ENCODE measurements around the gene ZNF768. TPM values are rescaled to one million over a fixed set of nuclear protein-coding genes. Genes with fewer than 3 reads are reported as not detected.

ZNF768 gene
- total RNA-seq, 1 donor from 2014 or later: 31.4 TPM

GRCh38 chr16:30521873-30522641, 4.3 kb downstream of the ZNF768 start:
- no peak overlapping the region for H3K27ac Mint-ChIP-seq (ENCODE audit: unreplicated experiment)
- no peak for TF ChIP-seq CTCF (IDR thresholded peaks at IDR 0.05; ENCODE audit: unreplicated experiment)
- peaks cover 10% of the 10 kb centered on the region for H3K4me1 Mint-ChIP-seq (ENCODE audit: unreplicated experiment)
- peak overlapping the region; percentile 1 for H3K4me3 Mint-ChIP-seq (ENCODE audit: unreplicated experiment)
- H3K27me3 Mint-ChIP-seq (ENCODE audit: unreplicated experiment): peaks cover 5% of the 10 kb centered on the region
- DNase-seq (ENCODE audit: low spot score): no peak
- no peaks in the 10 kb centered on the region for H3K36me3 Mint-ChIP-seq (ENCODE audit: low read depth, unreplicated experiment)
- H3K9me3 Mint-ChIP-seq (ENCODE audit: unreplicated experiment): no peaks in the 10 kb centered on the region

GRCh38 chr16:30521476-30521872, 4.9 kb downstream of the ZNF768 start:
- Mint-ChIP-seq H3K4me1 (ENCODE audit: unreplicated experiment) (peaks cover 10% of the 10 kb centered on the region), H3K27me3 (ENCODE audit: unreplicated experiment) (peaks cover 7% of the 10 kb centered on the region), H3K4me3 (ENCODE audit: unreplicated experiment) (no peak overlapping the region), H3K9me3 (ENCODE audit: unreplicated experiment) (no peaks in the 10 kb centered on the region), H3K27ac (ENCODE audit: unreplicated experiment) (no peak overlapping the region), H3K36me3 (ENCODE audit: low read depth, unreplicated experiment) (no peaks in the 10 kb centered on the region)
- no peak for DNase-seq (ENCODE audit: low spot score)
- no peak for TF ChIP-seq CTCF (IDR thresholded peaks at IDR 0.05; ENCODE audit: unreplicated experiment)

DNA sequence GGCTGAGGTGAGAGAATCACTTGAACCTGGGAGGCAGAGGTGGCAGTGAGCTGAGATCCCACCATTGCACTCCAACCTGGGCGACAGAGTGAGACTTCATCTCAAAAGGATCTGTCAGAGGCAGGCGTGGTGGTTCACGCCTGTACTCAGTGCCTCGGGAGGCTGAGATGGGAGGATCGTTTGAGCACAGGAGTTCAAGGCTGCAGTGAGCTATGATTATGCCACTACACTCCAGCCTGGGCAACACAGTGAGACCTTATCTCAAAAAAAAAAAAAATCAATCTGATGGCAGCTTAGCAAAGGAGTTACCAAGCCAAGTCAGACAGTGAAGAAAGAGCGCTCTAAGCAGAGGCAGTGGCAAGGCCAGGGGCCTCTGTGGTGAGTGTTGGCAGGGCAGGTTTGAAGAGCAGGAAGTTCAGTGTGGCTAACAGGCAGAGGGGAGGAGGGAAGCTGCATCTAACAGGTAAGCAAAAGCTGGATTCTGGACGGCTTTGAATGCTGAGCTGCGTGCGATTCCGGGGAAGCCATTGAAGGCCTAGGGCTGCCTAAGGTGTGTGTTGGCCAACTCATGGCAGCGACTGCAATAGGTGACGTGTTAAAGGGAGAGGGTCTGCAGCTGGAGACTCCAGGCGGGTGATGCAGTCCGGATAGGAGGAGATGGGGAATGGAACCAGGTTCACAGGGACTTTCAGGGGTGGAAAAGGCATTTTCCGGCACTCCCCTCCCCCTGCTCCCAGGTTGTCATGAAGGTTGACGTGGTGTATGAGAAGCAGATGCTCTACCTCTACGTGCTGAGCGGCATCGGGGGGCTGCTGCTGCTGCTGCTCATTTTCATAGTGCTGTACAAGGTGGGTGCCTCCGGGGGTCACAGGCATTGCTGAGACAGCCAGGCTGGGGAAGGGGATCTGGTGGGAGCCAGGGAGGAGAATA, 7.0 kb downstream of the ZNF768 start:
- Mint-ChIP-seq H3K27me3 (ENCODE audit: unreplicated experiment) (peaks cover 3% of the 10 kb centered on the region), H3K36me3 (ENCODE audit: low read depth, unreplicated experiment) (no peaks in the 10 kb centered on the region), H3K27ac (ENCODE audit: unreplicated experiment) (no peak overlapping the region), H3K9me3 (ENCODE audit: unreplicated experiment) (no peaks in the 10 kb centered on the region), H3K4me3 (ENCODE audit: unreplicated experiment) (peak overlapping the region; percentile 73), H3K4me1 (ENCODE audit: unreplicated experiment) (peaks cover 8% of the 10 kb centered on the region)
- no peak for DNase-seq (ENCODE audit: low spot score)
- no peak for TF ChIP-seq CTCF (IDR thresholded peaks at IDR 0.05; ENCODE audit: unreplicated experiment)

GRCh38 chr16:30518552-30518951, 7.8 kb downstream of the ZNF768 start:
- H3K4me3 Mint-ChIP-seq (ENCODE audit: unreplicated experiment): no peak overlapping the region
- no peak overlapping the region for H3K27ac Mint-ChIP-seq (ENCODE audit: unreplicated experiment)
- H3K9me3 Mint-ChIP-seq (ENCODE audit: unreplicated experiment): no peaks in the 10 kb centered on the region
- peaks cover 3% of the 10 kb centered on the region for H3K27me3 Mint-ChIP-seq (ENCODE audit: unreplicated experiment)
- H3K36me3 Mint-ChIP-seq (ENCODE audit: low read depth, unreplicated experiment): no peaks in the 10 kb centered on the region
- no peak for DNase-seq (ENCODE audit: low spot score)
- H3K4me1 Mint-ChIP-seq (ENCODE audit: unreplicated experiment): peaks cover 8% of the 10 kb centered on the region
- TF ChIP-seq CTCF (IDR thresholded peaks at IDR 0.05; ENCODE audit: unreplicated experiment): no peak
